Heart left ventricle (tissue), 16 donors: ENCODE results near the gene STBD1. TPM values are rescaled to one million over a fixed set of nuclear protein-coding genes. Genes with fewer than 3 reads are reported as not detected.

ENCODE experiments used
- ATAC-seq, 4 donors: fragments of 200-7000 bp; cut with Tn5 transposase; one replicate each; pipeline ENCODE4 v1.9.1; 2020 to 2022; ENCODE audit warnings: moderate library complexity in 4 of 4, mild to moderate bottlenecking in 3 of 4, moderate number of reproducible peaks in 1 of 4
- DNase-seq, 5 donors: peaks; one replicate each; pipeline ENCODE4 v3.0.0-alpha.2; 2020
- H3K27ac ChIP-seq, 12 donors: fragments of 200-600 bp; sonication (generic) in 4 of 12; one replicate each; pipeline versions ENCODE4 v1.5.0 to v1.8.0; 2016 to 2022; ENCODE audit warnings: mild to moderate bottlenecking in 2 of 12
- H3K27me3 ChIP-seq, 9 donors: fragments of 200-600 bp; sonication (generic) in 2 of 9; one replicate each; pipeline versions ENCODE4 v1.5.1 to v1.8.0; 2016 to 2022; ENCODE audit warnings: mild to moderate bottlenecking in 3 of 9
- H3K36me3 ChIP-seq, 9 donors: fragments of 200-600 bp; sonication (generic) in 2 of 9; one replicate each; pipeline versions ENCODE4 v1.5.0 to v1.8.0; 2018 to 2022; ENCODE audit warnings: mild to moderate bottlenecking in 2 of 9
- H3K4me1 ChIP-seq, 12 donors: fragments of 200-600 bp; sonication (generic) in 4 of 12; one replicate each; pipeline versions ENCODE4 v1.5.0 to v1.8.0; 2016 to 2022; ENCODE audit warnings: mild to moderate bottlenecking in 3 of 12
- H3K4me3 ChIP-seq, 12 donors: fragments of 200-600 bp; sonication (generic) in 4 of 12; one replicate each; pipeline versions ENCODE4 v1.5.0 to v1.8.0; 2017 to 2022; ENCODE audit warnings: mild to moderate bottlenecking in 9 of 12, moderate library complexity in 4 of 12
- H3K9me3 ChIP-seq, 12 donors: fragments of 200-600 bp; sonication (generic) in 4 of 12; one replicate each; pipeline versions ENCODE4 v1.5.0 to v1.8.0; 2016 to 2022; ENCODE audit warnings: mild to moderate bottlenecking in 1 of 12
- CTCF ChIP-seq, 12 donors: fragments of 200-600 bp; sonication (generic) in 4 of 12; IDR thresholded peaks; one replicate each; pipeline versions ENCODE4 v1.5.0 to v1.8.0; 2018 to 2022; ENCODE audit warnings: antibody characterized with exemption in 12 of 12, mild to moderate bottlenecking in 5 of 12
- POLR2A ChIP-seq, 2 donors: fragments of 450-650 bp; IDR thresholded peaks; one replicate each; pipeline ENCODE4 v1.6.1; 2017; ENCODE audit warnings: antibody characterized with exemption in 2 of 2, mild to moderate bottlenecking in 2 of 2, moderate library complexity in 2 of 2
- WGBS, 4 donors: extraction: QIAGEN DNeasy Blood & Tissue Kit in 2 of 4; methylation state at CpG; one replicate each; pipeline versions ENCODE4 v1.1.5 to v1.1.7; 2013 to 2018; 5-methylcytosine and 5-hydroxymethylcytosine counted together
- intact Hi-C, 10 donors: fragments of 100-400 bp; cut with DNase I; formaldehyde crosslinking; loops; one replicate each; pipeline versions ENCODE4 v1.11.1 to v1.14.2; 2022
- polyA plus RNA-seq, 2 donors: library from polyadenylated mRNA; stranded (reverse); fragments of 200-250 nt; gene quantifications; one replicate each; pipeline ENCODE4 v1.2.3, GENCODE V29; 2013
- total RNA-seq, 9 donors: library from RNA; depleted of rRNA in 2 of 9; stranded (reverse); fragments of >200 nt in 2 of 9; fragmentation: NEBNext Ultra II Directional in 3 of 9; extraction: Animal tissue kit (Norgen Biotek cat#: 25700) in 3 of 9; gene quantifications; one replicate each; pipeline versions ENCODE4 v1.1.0 to v1.2.4, GENCODE V29; 2016 to 2023
- donor health status: ischemic (EF 13 %, LVEDD 7.1; RV severe dilation, severe dysfunction).
- donor health status: healthy with polysubstance abuse.
- donor health status: DM: no; HTN: yes; CAD: no.
- donor health status: DM: no; HTN: no; CAD: no.
- donor health status: ischemic (EF 25% LVEDD 6.9; RV normal size, moderate dysfunction).
- donor health status: ischemic (EF 25% LVEDD 5.7; RV mildly dilated, moderate dysfunction).
- donor health status: healthy.
- donor health status: DM: yes; HTN: yes; CAD: no.
- donor health status: ischemic (EF 35%, LVEDD 5.7; RV mildly dilated, moderate dysfunction).
- donor health status: nonischemic (EF 11% LVEDD 7.7; RV severe dilation, severe dysfunction).
- donor health status: DM: yes; HTN: yes; CAD: no.
- donor health status: PGD.
- donor health status: ischemic (EF 29% LVEDD 5.4; RV normal size, mild dysfunction).
- donor health status: nonischemic (EF 23%, LVEDD 6.1; RV moderate dilation, normal function).

Gene STBD1
- total and polyA plus RNA-seq, 11 donors, result 16.8 to 50.8 (median 25.8) TPM

DNA sequence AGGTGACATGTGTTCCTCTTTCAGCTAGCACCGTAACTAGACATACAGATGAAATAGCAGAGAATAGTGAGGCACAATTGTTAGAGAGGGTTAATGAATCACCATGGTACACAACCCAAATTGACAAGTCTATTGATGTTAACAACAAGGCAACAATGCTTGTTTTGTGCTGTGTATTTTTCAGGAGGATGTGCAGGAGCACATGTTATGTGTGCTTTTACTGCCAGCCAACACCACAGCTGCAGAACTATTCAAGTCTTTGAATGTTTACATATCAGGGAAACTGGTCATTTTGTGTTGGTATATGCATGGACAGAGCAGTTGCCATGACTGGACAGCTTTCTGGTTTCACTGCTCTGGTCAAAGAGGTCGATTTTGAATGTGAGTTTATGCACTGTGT, 32.8 kb downstream of the STBD1 start:
- no peak for TF ChIP-seq CTCF (IDR thresholded peaks at IDR 0.05)
- no peak for TF ChIP-seq POLR2A (IDR thresholded peaks at IDR 0.05)
- Histone ChIP-seq H3K36me3 (no peaks in the 10 kb centered on the region), H3K27ac (no peak overlapping the region), H3K4me1 (peaks cover 0 to 18% (median 5%) of the 10 kb centered on the region in 12 donors), H3K4me3 (no peak overlapping the region), H3K27me3 (no peaks in the 10 kb centered on the region), H3K9me3 (no peaks in the 10 kb centered on the region)
- 67 to 74% (median 70%) methylated on average over 2 of the region's 2 CpGs for WGBS, 4 donors
- DNase-seq (no peak), ATAC-seq (no peak)
- intact Hi-C loops, result no loop called here

DNA sequence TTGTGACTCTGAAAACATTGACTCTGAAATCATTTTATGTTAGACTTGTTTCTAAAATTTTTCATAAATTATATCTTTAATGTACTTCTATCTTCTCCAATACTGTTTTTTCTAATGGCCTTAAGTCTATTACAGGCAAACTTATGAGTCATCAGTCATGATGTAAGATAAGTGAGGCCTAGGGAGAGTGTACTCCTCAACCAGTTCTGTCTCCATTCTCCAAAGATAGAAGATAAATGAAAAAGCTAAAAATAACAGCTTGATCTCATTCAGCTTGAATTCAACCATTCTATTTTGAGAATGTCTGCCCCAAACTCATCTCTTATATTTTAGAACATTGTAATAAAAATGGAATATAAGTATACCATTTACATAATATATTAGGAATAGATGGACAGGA, 34.5 kb downstream of the STBD1 start:
- ATAC-seq (peak; percentile 74 to 96 (median 90)), DNase-seq (no peak)
- no peaks in the 10 kb centered on the region for H3K36me3 ChIP-seq
- intact Hi-C loops, result loop anchor here in 1 of 10 donors (1.0 kb wide), 1 partner anchor 33 kb away; no protein-coding TSS in a partner anchor
- H3K27ac ChIP-seq, result peak overlapping the region in 8 of 12 donors; percentile 2 to 62 (median 50)
- no peak overlapping the region for H3K4me3 ChIP-seq
- no peaks in the 10 kb centered on the region for H3K9me3 ChIP-seq
- peaks cover 0 to 18% (median 5%) of the 10 kb centered on the region in 12 donors for H3K4me1 ChIP-seq
- TF ChIP-seq CTCF (IDR thresholded peaks at IDR 0.05) (no peak), POLR2A (IDR thresholded peaks at IDR 0.05) (no peak)
- no peaks in the 10 kb centered on the region for H3K27me3 ChIP-seq

DNA sequence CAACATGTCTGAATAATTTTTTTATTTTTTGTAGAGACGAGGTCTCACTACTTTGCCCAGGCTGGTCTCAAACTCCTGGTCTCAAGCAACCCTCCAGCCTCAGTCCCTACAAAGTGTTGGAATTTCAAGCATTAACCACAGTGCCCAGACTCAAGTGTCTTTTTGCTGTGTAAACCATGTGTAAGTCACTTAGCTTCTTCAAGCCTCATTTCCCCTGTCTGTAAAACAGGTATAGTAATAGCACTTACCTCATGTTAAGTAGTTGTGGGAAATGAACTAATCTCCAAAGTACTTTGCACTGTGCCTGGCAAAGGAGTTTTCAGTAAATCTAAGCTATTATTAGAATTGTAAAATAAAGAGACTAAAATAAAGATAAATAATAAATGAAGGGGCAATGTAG, 35.7 kb downstream of the STBD1 start:
- 79 to 97% (median 89%) methylated on average over 1 of the region's 1 CpG for WGBS, 4 donors
- intact Hi-C loops, result no loop called here
- ATAC-seq, result peak in 1 of 4 donors; percentile 57
- Histone ChIP-seq H3K4me1 (peaks cover 0 to 18% (median 5%) of the 10 kb centered on the region in 12 donors), H3K4me3 (no peak overlapping the region), H3K9me3 (peaks cover 0 to 9% (median 0%) of the 10 kb centered on the region in 12 donors), H3K36me3 (no peaks in the 10 kb centered on the region), H3K27ac (peak overlapping the region in 1 of 12 donors; percentile 9), H3K27me3 (no peaks in the 10 kb centered on the region)
- TF ChIP-seq CTCF (IDR thresholded peaks at IDR 0.05) (no peak), POLR2A (IDR thresholded peaks at IDR 0.05) (no peak)
- DNase-seq, result no peak

- H3K4me3 ChIP-seq, result no peak overlapping the region
- DNase-seq (no peak), ATAC-seq (no peak)
- H3K4me1 ChIP-seq, result peaks cover 0 to 18% (median 5%) of the 10 kb centered on the region in 12 donors
- no peaks in the 10 kb centered on the region for H3K27me3 ChIP-seq
- H3K36me3 ChIP-seq, result no peaks in the 10 kb centered on the region
- peaks cover 0 to 15% (median 0%) of the 10 kb centered on the region in 12 donors for H3K9me3 ChIP-seq
- WGBS, 4 donors, result 71 to 86% (median 81%) methylated on average over 2 of the region's 2 CpGs
- TF ChIP-seq CTCF (IDR thresholded peaks at IDR 0.05) (no peak), POLR2A (IDR thresholded peaks at IDR 0.05) (no peak)
- intact Hi-C loops, result no loop called here
- no peak overlapping the region for H3K27ac ChIP-seq
Observed at GRCh38 chr4:76342803-76343202, 36.3 kb downstream of the STBD1 start.
